Activated T-cell treated with anti-CD3 and anti-CD28 coated beads for 48 hours (primary cell): ENCODE measurements around the gene PDE7B.

Source experiments
- DNase-seq: peaks from one replicate; pipeline ENCODE4 v3.0.0-alpha.2; 2020; ENCODE audit warnings: low read depth

The PDE7B gene

GRCh38 chr6:136149311-136149710 is 297.8 kb downstream of the PDE7B start:
- no peak for DNase-seq

- no peak for DNase-seq
Observed at GRCh38 chr6:136150961-136151360, 299.5 kb downstream of the PDE7B start.

- DNase-seq: no peak
Observed at GRCh38 chr6:136153707-136154375, 302.3 kb downstream of the PDE7B start.

- DNase-seq: no peak
Observed at GRCh38 chr6:136155191-136155590, 303.7 kb downstream of the PDE7B start.

- DNase-seq: no peak
Observed at GRCh38 chr6:136157743-136158142, 306.2 kb downstream of the PDE7B start.

GRCh38 chr6:136158387-136158821 is 306.9 kb downstream of the PDE7B start:
- DNase-seq: no peak

GRCh38 chr6:136158971-136159370 is 307.5 kb downstream of the PDE7B start:
- no peak for DNase-seq

GRCh38 chr6:136160250-136160649 is 308.7 kb downstream of the PDE7B start:
- DNase-seq: no peak

GRCh38 chr6:136161950-136162349 is 310.4 kb downstream of the PDE7B start:
- no peak for DNase-seq

GRCh38 chr6:136163260-136163659 is 311.8 kb downstream of the PDE7B start:
- DNase-seq: no peak

- DNase-seq: no peak
Observed at GRCh38 chr6:136166815-136167214, 315.3 kb downstream of the PDE7B start.

GRCh38 chr6:136169394-136170148 is 318.1 kb downstream of the PDE7B start:
- DNase-seq: no peak

GRCh38 chr6:136171231-136171630 is 319.7 kb downstream of the PDE7B start:
- no peak for DNase-seq

- no peak for DNase-seq
Observed at GRCh38 chr6:136173519-136174507, 322.3 kb downstream of the PDE7B start.

GRCh38 chr6:136174510-136174909 is 323.0 kb downstream of the PDE7B start:
- no peak for DNase-seq

- no peak for DNase-seq
Observed at GRCh38 chr6:136175873-136176272, 324.4 kb downstream of the PDE7B start.

GRCh38 chr6:136178749-136179148 is 327.2 kb downstream of the PDE7B start:
- no peak for DNase-seq

- DNase-seq: no peak
Observed at GRCh38 chr6:136180704-136181511, 329.4 kb downstream of the PDE7B start.

- no peak for DNase-seq
Observed at GRCh38 chr6:136181512-136181833, 330.0 kb downstream of the PDE7B start.

- no peak for DNase-seq
Observed at GRCh38 chr6:136181861-136182260, 330.4 kb downstream of the PDE7B start.

GRCh38 chr6:136184738-136185137 is 333.2 kb downstream of the PDE7B start:
- DNase-seq: no peak

- DNase-seq: no peak
Observed at GRCh38 chr6:136186363-136186762, 334.9 kb downstream of the PDE7B start.
